BE2C (cell line): ENCODE data around the gene NADK.

Source experiments
- DNase-seq: peaks from one replicate; pipeline ENCODE4 v3.0.0-alpha.2; 2020
- H3K27me3 ChIP-seq: fragments of 250-450 bp; sonication (Bioruptor Pico); 2 replicates; pipeline ENCODE4 v1.5.1; 2020; ENCODE audit warnings: mild to moderate bottlenecking
- H3K36me3 ChIP-seq: fragments of 250-450 bp; sonication (Bioruptor Pico); 2 replicates; pipeline ENCODE4 v1.5.1; 2020; ENCODE audit warnings: mild to moderate bottlenecking
- H3K4me1 ChIP-seq: fragments of 250-450 bp; sonication (Bioruptor Pico); 2 replicates; pipeline ENCODE4 v1.5.1; 2020
- H3K4me3 ChIP-seq: 2 replicates; pipeline ENCODE4 v1.5.1; 2011; ENCODE audit warnings: low read depth, low read length
- H3K9me3 ChIP-seq: fragments of 250-450 bp; sonication (Bioruptor Pico); 2 replicates; pipeline ENCODE4 v1.5.1; 2020
- CTCF ChIP-seq: IDR thresholded peaks from 2 replicates; pipeline ENCODE4 v1.5.1; 2012; ENCODE audit warnings: mild to moderate bottlenecking, low read depth, low read length

Gene NADK

GRCh38 chr1:1758059-1758621 lies 20.1 kb downstream of the NADK start:
- DNase-seq, result no peak
- no peaks in the 10 kb centered on the region for H3K27me3 ChIP-seq
- H3K4me1 ChIP-seq, result peaks cover 5% of the 10 kb centered on the region; the same call in 1 of the 2 replicates
- no peak overlapping the region for H3K4me3 ChIP-seq
- TF ChIP-seq CTCF, result no peak
- no peaks in the 10 kb centered on the region for H3K9me3 ChIP-seq
- H3K36me3 ChIP-seq, result peaks cover 94% of the 10 kb centered on the region

GRCh38 chr1:1757422-1758058 lies 20.7 kb downstream of the NADK start:
- H3K4me1 ChIP-seq, result peaks cover 5% of the 10 kb centered on the region; the same call in 1 of the 2 replicates
- H3K27me3 ChIP-seq, result no peaks in the 10 kb centered on the region
- no peak overlapping the region for H3K4me3 ChIP-seq
- H3K36me3 ChIP-seq, result peaks cover 88% of the 10 kb centered on the region
- no peak for TF ChIP-seq CTCF
- H3K9me3 ChIP-seq, result no peaks in the 10 kb centered on the region
- DNase-seq, result no peak

- H3K27me3 ChIP-seq, result no peaks in the 10 kb centered on the region
- no peak for DNase-seq
- no peak for TF ChIP-seq CTCF
- H3K4me1 ChIP-seq, result peaks cover 5% of the 10 kb centered on the region; the same call in 1 of the 2 replicates
- peaks cover 85% of the 10 kb centered on the region for H3K36me3 ChIP-seq
- H3K9me3 ChIP-seq, result no peaks in the 10 kb centered on the region
- no peak overlapping the region for H3K4me3 ChIP-seq
Measured at GRCh38 chr1:1756661-1757421, 21.4 kb downstream of the NADK start.

GRCh38 chr1:1755852-1756251 lies 22.4 kb downstream of the NADK start:
- Histone ChIP-seq H3K36me3 (peaks cover 75% of the 10 kb centered on the region), H3K4me3 (no peak overlapping the region), H3K27me3 (no peaks in the 10 kb centered on the region), H3K4me1 (peaks cover 5% of the 10 kb centered on the region; the same call in 1 of the 2 replicates), H3K9me3 (no peaks in the 10 kb centered on the region)
- TF ChIP-seq CTCF, result no peak
- no peak for DNase-seq

GRCh38 chr1:1755426-1755825 lies 22.8 kb downstream of the NADK start:
- Histone ChIP-seq H3K9me3 (no peaks in the 10 kb centered on the region), H3K4me1 (peaks cover 5% of the 10 kb centered on the region; the same call in 1 of the 2 replicates), H3K36me3 (peaks cover 71% of the 10 kb centered on the region), H3K4me3 (no peak overlapping the region), H3K27me3 (no peaks in the 10 kb centered on the region)
- no peak for TF ChIP-seq CTCF
- no peak for DNase-seq
